ENCODE data around the gene COPS7B. TPM values are rescaled to one million over a fixed set of nuclear protein-coding genes. Genes with fewer than 3 reads are reported as not detected.

The COPS7B gene
- total RNA-seq, 1 donor from 2014 or later: 30.5 TPM

DNA sequence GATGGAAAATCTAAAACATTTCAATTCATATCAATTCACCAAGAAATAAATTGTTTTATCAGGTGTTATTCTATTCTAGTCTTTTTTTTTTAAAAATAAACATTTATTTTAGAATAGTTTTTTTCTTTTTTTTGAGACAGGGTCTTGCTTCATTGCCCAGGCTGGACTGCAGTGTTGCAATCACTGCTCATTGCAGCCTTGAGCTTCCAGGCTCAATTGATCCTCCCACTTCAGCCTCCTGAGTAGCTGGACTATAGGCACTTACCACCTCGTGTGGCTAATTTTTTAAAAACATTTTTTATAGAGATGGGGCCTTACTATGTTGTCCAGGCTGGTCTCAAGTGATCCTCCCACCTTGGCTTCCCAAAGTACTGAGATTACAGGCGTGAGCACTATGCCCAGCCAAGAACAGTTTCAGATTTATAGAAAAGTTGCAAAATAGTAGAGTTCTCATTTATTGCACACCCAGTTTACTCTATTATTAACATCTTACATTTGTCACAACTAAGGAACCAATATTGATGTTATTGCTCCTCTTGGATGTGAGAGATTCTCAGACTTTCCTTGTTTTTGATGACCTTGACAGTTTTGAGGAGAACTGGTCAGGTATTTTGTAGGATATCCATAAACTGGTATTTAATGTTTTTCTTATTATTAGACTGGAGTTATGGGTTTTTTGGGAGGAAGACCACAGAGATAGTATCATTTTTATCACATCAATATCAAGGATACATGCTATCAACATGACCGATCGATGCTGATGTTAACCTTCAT lies 35.0 kb upstream of the COPS7B start:
- Histone ChIP-seq H3K4me3 (ENCODE audit: low read depth, low read length) (no peak overlapping the region), H3K27me3 (ENCODE audit: control insufficient read depth, insufficient read depth, low read length) (no peaks in the 10 kb centered on the region), H3K36me3 (ENCODE audit: control insufficient read depth, insufficient read depth, low read length) (no peaks in the 10 kb centered on the region)
- DNase-seq (ENCODE audit: low read depth): no peak
- TF ChIP-seq CTCF (IDR thresholded peaks at IDR 0.05; ENCODE audit: insufficient read depth, low read length, poor library complexity, severe bottlenecking): no peak

DNA sequence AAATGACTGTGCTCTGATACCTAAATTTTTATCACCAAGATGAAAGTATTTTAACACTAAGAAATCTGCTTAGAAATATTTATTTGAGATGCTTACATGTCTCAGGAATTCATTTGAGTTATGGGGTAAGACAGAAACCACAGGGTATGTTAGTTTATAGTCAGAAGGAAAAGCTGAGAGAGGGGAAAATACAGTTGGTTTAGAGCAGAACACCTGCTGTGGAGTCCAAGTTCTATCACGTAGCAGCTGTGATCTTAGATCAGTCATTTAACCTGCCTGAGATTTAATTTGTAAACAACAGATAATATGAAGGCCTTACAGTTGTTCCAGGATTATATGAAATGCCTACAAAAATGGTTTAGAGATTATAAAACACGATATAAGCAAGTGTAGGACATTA lies 34.2 kb upstream of the COPS7B start:
- no peak for TF ChIP-seq CTCF (IDR thresholded peaks at IDR 0.05; ENCODE audit: insufficient read depth, low read length, poor library complexity, severe bottlenecking)
- H3K4me3 ChIP-seq (ENCODE audit: low read depth, low read length): no peak overlapping the region
- no peaks in the 10 kb centered on the region for H3K36me3 ChIP-seq (ENCODE audit: control insufficient read depth, insufficient read depth, low read length)
- no peak for DNase-seq (ENCODE audit: low read depth)
- no peaks in the 10 kb centered on the region for H3K27me3 ChIP-seq (ENCODE audit: control insufficient read depth, insufficient read depth, low read length)

GRCh38 chr2:231761735-231762134 lies 24.5 kb upstream of the COPS7B start:
- no peak overlapping the region for H3K4me3 ChIP-seq (ENCODE audit: low read depth, low read length)
- DNase-seq (ENCODE audit: low read depth): no peak
- H3K36me3 ChIP-seq (ENCODE audit: control insufficient read depth, insufficient read depth, low read length): no peaks in the 10 kb centered on the region
- H3K27me3 ChIP-seq (ENCODE audit: control insufficient read depth, insufficient read depth, low read length): no peaks in the 10 kb centered on the region
- TF ChIP-seq CTCF (IDR thresholded peaks at IDR 0.05; ENCODE audit: insufficient read depth, low read length, poor library complexity, severe bottlenecking): no peak

DNA sequence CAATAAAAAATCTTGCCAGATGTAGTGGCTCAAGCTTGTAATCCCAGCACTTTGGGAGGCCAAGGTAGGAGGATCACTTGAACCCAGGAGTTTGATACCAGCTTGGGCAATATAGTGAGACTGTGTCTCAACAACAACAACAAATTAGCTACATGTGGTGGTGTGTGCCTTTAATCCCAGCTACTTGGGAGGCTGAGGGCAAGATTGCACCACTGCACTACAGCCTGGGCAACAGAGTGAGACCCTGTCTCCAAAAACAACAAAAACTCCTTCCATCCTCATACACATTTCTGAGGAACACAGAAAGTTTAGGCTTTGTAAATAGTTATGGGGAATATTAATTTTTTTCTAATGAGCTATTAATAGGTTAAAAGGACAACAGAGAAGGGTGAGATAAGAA lies 22.1 kb upstream of the COPS7B start:
- no peaks in the 10 kb centered on the region for H3K27me3 ChIP-seq (ENCODE audit: control insufficient read depth, insufficient read depth, low read length)
- no peak for DNase-seq (ENCODE audit: low read depth)
- H3K36me3 ChIP-seq (ENCODE audit: control insufficient read depth, insufficient read depth, low read length): no peaks in the 10 kb centered on the region
- no peak for TF ChIP-seq CTCF (IDR thresholded peaks at IDR 0.05; ENCODE audit: insufficient read depth, low read length, poor library complexity, severe bottlenecking)
- no peak overlapping the region for H3K4me3 ChIP-seq (ENCODE audit: low read depth, low read length)

- no peak overlapping the region for H3K4me3 ChIP-seq (ENCODE audit: low read depth, low read length)
- no peaks in the 10 kb centered on the region for H3K27me3 ChIP-seq (ENCODE audit: control insufficient read depth, insufficient read depth, low read length)
- TF ChIP-seq CTCF (IDR thresholded peaks at IDR 0.05; ENCODE audit: insufficient read depth, low read length, poor library complexity, severe bottlenecking): no peak
- peak; percentile 71 for DNase-seq (ENCODE audit: low read depth)
- no peaks in the 10 kb centered on the region for H3K36me3 ChIP-seq (ENCODE audit: control insufficient read depth, insufficient read depth, low read length)
These were observed 21.5 kb upstream of the COPS7B start for GRCh38 chr2:231764760-231765159.

DNA sequence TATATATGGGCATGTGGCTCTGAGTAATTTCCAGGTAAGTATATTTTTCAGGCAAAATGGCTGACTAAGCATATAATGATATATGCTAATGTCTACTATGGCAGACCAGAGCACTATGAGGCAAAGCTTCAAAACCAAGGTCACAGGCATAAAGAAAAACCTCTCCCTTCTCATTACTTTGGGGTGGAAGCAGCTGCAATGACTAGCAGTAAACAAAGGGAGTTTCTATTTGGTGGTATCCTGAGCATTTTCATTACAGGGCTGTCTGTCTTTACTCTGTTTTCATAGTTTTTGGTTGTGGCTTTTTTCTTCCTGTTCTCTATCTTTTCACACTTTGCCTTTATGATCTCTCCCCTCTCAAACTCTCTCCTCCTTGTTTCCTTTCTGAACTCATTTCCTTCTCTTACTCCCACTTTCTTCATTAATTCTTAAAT lies 20.7 kb upstream of the COPS7B start:
- DNase-seq (ENCODE audit: low read depth): no peak
- no peaks in the 10 kb centered on the region for H3K27me3 ChIP-seq (ENCODE audit: control insufficient read depth, insufficient read depth, low read length)
- no peak overlapping the region for H3K4me3 ChIP-seq (ENCODE audit: low read depth, low read length)
- no peaks in the 10 kb centered on the region for H3K36me3 ChIP-seq (ENCODE audit: control insufficient read depth, insufficient read depth, low read length)
- no peak for TF ChIP-seq CTCF (IDR thresholded peaks at IDR 0.05; ENCODE audit: insufficient read depth, low read length, poor library complexity, severe bottlenecking)

All from kidney epithelial cell (primary cell).